Measurements from ENCODE around the gene KCND2. TPM values are rescaled to one million over a fixed set of nuclear protein-coding genes. Genes with fewer than 3 reads are reported as not detected.

Gene KCND2
- total RNA-seq, 1 experiment from 2014 or later = 0.33 TPM

DNA sequence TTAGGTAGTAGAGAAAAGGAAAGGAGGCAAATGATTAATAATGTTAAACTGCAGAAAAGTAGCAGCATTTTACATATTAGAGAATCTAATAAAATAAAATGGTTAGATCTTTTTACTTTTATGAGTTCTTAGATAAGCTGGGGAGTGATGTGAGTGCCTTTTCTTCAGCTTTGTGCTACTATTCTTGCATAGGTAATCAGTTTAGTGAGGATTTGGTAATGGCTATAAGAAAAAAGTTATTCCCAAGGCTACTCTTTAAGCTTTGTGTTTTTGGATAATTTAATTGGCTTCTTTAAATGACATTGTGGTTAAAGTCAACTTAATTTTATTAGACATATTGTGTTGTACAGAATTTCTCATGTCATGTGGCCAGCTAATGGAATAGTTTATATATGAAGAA, 3.7 kb downstream of the KCND2 start:
- no peak overlapping the region for H3K9ac ChIP-seq (ENCODE audit: low read length)
- H2AFZ ChIP-seq (ENCODE audit: low read length) = no peak overlapping the region
- CTCF ChIA-PET = no interaction called here
- no peaks in the 10 kb centered on the region for H3K79me2 ChIP-seq (ENCODE audit: low read length)
- no TSS peak for BruUV-seq (replicated peaks)
- no peak overlapping the region for H3K27ac ChIP-seq (ENCODE audit: low read length)
- no peaks in the 10 kb centered on the region for H3K36me3 ChIP-seq (ENCODE audit: low read depth, low read length)
- no peak overlapping the region for H3K4me2 ChIP-seq (ENCODE audit: low read length)
- POLR2A ChIA-PET (ENCODE audit: unreplicated experiment) = no interaction called here
- H3K9me3 ChIP-seq (ENCODE audit: low read length) = no peaks in the 10 kb centered on the region
- peaks cover 7% of the 10 kb centered on the region for H3K27me3 ChIP-seq (ENCODE audit: low read length)
- no peak overlapping the region for H3K4me3 ChIP-seq (ENCODE audit: low read length)
- no peaks in the 10 kb centered on the region for H3F3A ChIP-seq (ENCODE audit: low read length, unreplicated experiment)
- no peaks in the 10 kb centered on the region for H3K9me2 ChIP-seq (replicated peaks; ENCODE audit: low read length)
- no peaks in the 10 kb centered on the region for H4K20me1 ChIP-seq (ENCODE audit: low read length)
- DNase-seq = no peak
- intact Hi-C loops (cut with micrococcal nuclease) = no loop called here
- no peaks in the 10 kb centered on the region for H3K4me1 ChIP-seq (ENCODE audit: insufficient read depth, low read length)
- ATAC-seq = no peak
- TF ChIP-seq EZH2 (IDR thresholded peaks at IDR 0.05; ENCODE audit: low read length, unreplicated experiment) = no peak
- TF ChIP-seq, protein P1, sequence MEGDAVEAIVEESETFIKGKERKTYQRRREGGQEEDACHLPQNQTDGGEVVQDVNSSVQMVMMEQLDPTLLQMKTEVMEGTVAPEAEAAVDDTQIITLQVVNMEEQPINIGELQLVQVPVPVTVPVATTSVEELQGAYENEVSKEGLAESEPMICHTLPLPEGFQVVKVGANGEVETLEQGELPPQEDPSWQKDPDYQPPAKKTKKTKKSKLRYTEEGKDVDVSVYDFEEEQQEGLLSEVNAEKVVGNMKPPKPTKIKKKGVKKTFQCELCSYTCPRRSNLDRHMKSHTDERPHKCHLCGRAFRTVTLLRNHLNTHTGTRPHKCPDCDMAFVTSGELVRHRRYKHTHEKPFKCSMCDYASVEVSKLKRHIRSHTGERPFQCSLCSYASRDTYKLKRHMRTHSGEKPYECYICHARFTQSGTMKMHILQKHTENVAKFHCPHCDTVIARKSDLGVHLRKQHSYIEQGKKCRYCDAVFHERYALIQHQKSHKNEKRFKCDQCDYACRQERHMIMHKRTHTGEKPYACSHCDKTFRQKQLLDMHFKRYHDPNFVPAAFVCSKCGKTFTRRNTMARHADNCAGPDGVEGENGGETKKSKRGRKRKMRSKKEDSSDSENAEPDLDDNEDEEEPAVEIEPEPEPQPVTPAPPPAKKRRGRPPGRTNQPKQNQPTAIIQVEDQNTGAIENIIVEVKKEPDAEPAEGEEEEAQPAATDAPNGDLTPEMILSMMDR (conservative IDR thresholded peaks at IDR 0.05; ENCODE audit: low read depth, low read length) = no peak
- TF ChIP-seq EZH2phosphoT487 (IDR thresholded peaks at IDR 0.05; ENCODE audit: borderline replicate concordance, low read length) = no peak

- H3K79me2 ChIP-seq (ENCODE audit: low read length) = no peaks in the 10 kb centered on the region
- H3K9me3 ChIP-seq (ENCODE audit: low read length) = no peaks in the 10 kb centered on the region
- TF ChIP-seq, protein P1 (conservative IDR thresholded peaks at IDR 0.05; ENCODE audit: low read depth, low read length) = no peak
- no peak for TF ChIP-seq EZH2phosphoT487 (IDR thresholded peaks at IDR 0.05; ENCODE audit: borderline replicate concordance, low read length)
- TF ChIP-seq EZH2 (IDR thresholded peaks at IDR 0.05; ENCODE audit: low read length, unreplicated experiment) = no peak
- ChIA-PET CTCF (no interaction called here), POLR2A (ENCODE audit: unreplicated experiment) (no interaction called here)
- H3K4me1 ChIP-seq (ENCODE audit: insufficient read depth, low read length) = no peaks in the 10 kb centered on the region
- no peak overlapping the region for H3K4me2 ChIP-seq (ENCODE audit: low read length)
- no peak overlapping the region for H3K4me3 ChIP-seq (ENCODE audit: low read length)
- H2AFZ ChIP-seq (ENCODE audit: low read length) = no peak overlapping the region
- H3F3A ChIP-seq (ENCODE audit: low read length, unreplicated experiment) = no peaks in the 10 kb centered on the region
- ATAC-seq = no peak
- no peaks in the 10 kb centered on the region for H3K36me3 ChIP-seq (ENCODE audit: low read depth, low read length)
- no peaks in the 10 kb centered on the region; the same call in 1 of the 2 replicates for H3K27me3 ChIP-seq (ENCODE audit: low read length)
- H3K9me2 ChIP-seq (replicated peaks; ENCODE audit: low read length) = no peaks in the 10 kb centered on the region
- no TSS peak for BruUV-seq (replicated peaks)
- no peaks in the 10 kb centered on the region for H4K20me1 ChIP-seq (ENCODE audit: low read length)
- intact Hi-C loops (cut with micrococcal nuclease) = no loop called here
- no peak overlapping the region for H3K9ac ChIP-seq (ENCODE audit: low read length)
- no peak for DNase-seq
- H3K27ac ChIP-seq (ENCODE audit: low read length) = no peak overlapping the region
Measured at GRCh38 chr7:120278773-120279172, 5.8 kb downstream of the KCND2 start.

- Histone ChIP-seq H3F3A (ENCODE audit: low read length, unreplicated experiment) (no peaks in the 10 kb centered on the region), H4K20me1 (ENCODE audit: low read length) (no peaks in the 10 kb centered on the region), H3K79me2 (ENCODE audit: low read length) (no peaks in the 10 kb centered on the region), H3K27ac (ENCODE audit: low read length) (no peak overlapping the region), H2AFZ (ENCODE audit: low read length) (no peak overlapping the region), H3K27me3 (ENCODE audit: low read length) (no peaks in the 10 kb centered on the region), H3K36me3 (ENCODE audit: low read depth, low read length) (no peaks in the 10 kb centered on the region), H3K9ac (ENCODE audit: low read length) (no peak overlapping the region), H3K9me2 (replicated peaks; ENCODE audit: low read length) (no peaks in the 10 kb centered on the region), H3K4me2 (ENCODE audit: low read length) (no peak overlapping the region), H3K4me3 (ENCODE audit: low read length) (no peak overlapping the region), H3K9me3 (ENCODE audit: low read length) (no peaks in the 10 kb centered on the region), H3K4me1 (ENCODE audit: insufficient read depth, low read length) (no peaks in the 10 kb centered on the region)
- BruUV-seq (replicated peaks) = no TSS peak
- POLR2A ChIA-PET (ENCODE audit: unreplicated experiment) = no interaction called here
- TF ChIP-seq, protein P1 (conservative IDR thresholded peaks at IDR 0.05; ENCODE audit: low read depth, low read length) = no peak
- TF ChIP-seq EZH2phosphoT487 (IDR thresholded peaks at IDR 0.05; ENCODE audit: borderline replicate concordance, low read length) (no peak), EZH2 (IDR thresholded peaks at IDR 0.05; ENCODE audit: low read length, unreplicated experiment) (no peak)
- intact Hi-C loops (cut with micrococcal nuclease) = no loop called here
- peak; percentile 46; the same call in 1 of the 2 replicates for ATAC-seq
- DNase-seq = no peak
- CTCF ChIA-PET = no interaction called here
Measured at GRCh38 chr7:120280743-120281142, 7.8 kb downstream of the KCND2 start.

Data from PC-3 (cell line).